GM19239 (cell line): ENCODE measurements around the gene ECT2.
"Not testable (repeated sequence)": the region's sequence is repeated elsewhere in the genome, so short reads cannot be mapped to it uniquely, and the experiment has no call there.

Experiments
- DNase-seq: peaks from one replicate; pipeline ENCODE4 v3.0.0; 2011; ENCODE audit warnings: low spot score; ENCODE audit not compliant: insufficient read length
- FAIRE-seq: peaks from 2 replicates; lab custom pipeline; 2011; peaks lifted over from hg19 to GRCh38; lab: Jason Lieb, UNC

Gene ECT2

DNA sequence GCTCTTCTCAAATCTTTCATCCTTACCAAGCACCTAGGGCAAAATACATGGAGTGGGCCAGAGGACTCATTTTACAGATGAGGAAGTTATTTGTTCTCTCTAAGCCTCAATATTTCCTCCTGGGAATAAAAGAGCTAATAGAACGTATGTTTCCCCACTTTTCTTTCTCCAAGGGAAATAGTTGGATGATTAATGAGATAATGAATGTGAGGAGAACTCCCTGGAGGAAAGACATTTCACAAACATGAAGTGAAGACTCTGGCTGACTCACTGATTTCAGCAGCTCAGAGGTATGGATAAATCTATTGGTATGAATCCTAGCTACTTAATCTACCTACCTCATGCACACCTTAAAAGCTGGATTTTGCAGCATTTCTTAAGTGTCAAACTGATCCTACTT, 98.4 kb downstream of the ECT2 start:
- FAIRE-seq (no peak), DNase-seq (no peak)

DNA sequence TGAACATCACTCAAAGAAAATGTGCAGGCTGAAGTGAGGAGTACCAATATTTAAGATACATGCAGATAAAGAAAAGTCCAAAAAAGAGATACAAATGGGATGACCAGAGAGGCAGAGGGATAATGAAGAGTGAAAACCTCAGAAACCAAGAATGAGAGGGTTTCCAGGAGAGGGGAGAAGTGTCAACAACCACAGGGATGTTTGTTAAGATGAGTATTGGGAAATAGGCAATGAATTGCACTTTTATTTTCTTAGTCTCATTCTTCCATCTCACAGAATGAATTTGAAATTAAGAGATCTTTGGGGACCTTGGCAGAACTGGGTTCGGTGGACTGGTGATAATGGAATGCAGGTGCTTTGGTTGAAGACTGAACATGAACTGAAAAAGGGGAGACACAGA, 102.5 kb downstream of the ECT2 start:
- DNase-seq: no peak
- no peak for FAIRE-seq

DNA sequence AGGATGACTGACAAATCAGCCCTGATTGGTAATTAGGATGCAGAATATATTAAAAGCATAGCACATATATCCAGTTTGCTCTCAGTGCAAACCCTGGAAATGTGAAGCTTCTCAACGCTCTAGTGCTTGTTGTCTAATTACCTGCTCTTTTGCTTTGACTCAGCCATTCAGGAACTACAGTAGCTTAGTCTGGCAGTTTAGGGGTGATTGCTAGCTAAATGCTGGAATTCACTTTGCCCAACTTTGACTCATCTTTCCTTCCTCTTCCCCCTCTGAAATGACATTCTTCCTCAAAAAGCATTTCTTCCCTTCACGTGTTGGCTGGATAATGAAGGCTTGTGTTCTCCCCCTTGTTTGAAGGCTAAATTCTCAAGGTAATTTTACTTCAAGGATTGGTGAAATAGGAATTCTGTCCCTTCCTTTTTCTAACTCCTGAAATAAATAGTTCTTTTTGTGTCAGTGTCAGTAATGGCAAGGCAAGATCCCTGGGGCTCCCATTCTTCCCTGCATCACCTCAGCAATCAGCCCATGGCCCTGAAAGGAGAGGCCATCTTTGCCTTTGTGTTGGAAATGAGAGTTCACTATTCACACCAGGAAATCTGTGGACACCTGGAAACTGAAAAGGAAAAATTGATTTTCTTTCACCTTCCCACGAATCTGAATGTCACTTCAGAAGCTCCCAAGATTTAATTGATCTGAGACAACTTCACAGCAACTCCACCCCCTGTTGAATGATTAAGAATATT, 103.6 kb downstream of the ECT2 start:
- no peak for DNase-seq
- no peak for FAIRE-seq

DNA sequence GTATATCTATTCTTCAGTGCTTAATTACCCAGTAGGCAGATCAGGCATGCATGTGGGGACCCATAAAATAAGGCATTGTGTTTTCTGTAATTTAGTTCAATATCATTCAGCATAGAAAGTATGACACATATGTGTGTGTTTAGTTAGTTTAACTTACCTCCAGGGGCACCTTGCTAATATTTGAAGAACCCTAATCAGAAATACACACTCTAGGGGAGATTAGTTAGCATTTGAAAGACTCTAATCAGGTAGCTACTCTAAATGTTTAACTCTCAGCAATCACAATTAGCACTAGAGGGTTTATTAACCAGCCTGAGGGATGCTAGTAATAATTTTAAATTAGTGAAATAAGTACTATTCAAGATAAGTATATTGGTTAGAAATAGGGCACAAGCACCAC, 104.5 kb downstream of the ECT2 start:
- DNase-seq (no peak), FAIRE-seq (no peak)

DNA sequence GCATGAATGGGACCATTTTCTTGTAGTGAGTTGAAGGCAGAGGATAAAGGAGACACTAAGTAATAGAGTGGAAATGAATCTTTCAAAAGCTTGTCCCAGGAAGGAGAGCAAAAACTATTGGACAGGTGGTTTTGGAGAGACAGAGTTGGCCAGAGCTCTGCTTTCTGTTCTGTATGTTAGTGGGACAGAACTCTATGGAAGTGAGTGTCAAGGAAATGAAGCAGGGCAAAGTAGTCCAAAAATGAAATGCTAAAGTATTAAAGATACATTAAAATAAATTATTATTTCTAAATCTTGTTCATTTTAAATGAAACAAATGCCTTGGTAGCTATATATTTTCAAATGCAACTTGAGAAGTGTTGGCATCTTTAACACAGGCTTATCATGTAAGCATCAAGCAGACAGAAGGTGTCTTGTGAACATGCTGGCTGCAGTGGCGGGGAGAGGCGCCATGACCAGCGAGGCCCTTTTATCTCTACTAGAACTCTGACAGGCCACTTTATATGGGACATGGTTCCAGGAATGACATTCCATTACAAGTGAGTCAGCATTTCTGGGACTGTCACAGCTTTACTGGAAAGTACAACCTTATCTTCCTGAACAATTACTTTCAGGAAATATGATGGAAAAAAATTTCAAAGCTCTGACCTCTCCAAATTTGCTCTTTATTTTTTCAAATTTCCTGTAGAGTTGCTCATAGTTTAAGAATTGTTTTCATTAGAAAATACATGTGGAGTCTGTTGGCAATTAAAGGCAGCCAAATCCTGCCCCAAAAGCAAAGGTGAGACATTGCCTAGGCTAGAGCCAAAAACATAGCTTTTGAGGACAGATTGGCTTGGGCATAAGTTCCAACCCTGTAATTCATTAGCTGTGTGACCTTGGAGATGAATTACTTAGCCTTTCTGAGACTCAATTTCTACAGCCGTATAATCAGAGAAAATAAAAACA, 106.5 kb downstream of the ECT2 start:
- FAIRE-seq (no peak), DNase-seq (no peak)

DNA sequence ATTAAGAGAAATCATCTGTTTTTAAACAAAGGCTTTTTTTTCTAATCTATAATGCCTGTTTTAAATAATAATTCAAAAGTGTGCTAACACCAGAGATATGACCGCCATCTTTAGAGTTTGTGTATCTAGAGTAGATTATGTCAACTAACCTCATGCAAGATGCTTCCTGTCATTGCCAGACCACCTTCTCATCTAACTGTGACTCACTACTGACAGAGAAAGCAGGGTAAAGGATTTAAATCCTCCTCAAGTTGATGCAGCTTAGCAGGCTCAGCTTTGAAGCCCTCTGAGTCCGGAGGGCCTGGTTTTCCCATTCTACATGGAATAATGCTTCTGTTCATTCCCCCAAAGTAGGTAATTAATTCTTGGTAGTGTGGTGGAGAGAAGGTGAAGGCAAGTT, 108.5 kb downstream of the ECT2 start:
- FAIRE-seq: no peak

DNA sequence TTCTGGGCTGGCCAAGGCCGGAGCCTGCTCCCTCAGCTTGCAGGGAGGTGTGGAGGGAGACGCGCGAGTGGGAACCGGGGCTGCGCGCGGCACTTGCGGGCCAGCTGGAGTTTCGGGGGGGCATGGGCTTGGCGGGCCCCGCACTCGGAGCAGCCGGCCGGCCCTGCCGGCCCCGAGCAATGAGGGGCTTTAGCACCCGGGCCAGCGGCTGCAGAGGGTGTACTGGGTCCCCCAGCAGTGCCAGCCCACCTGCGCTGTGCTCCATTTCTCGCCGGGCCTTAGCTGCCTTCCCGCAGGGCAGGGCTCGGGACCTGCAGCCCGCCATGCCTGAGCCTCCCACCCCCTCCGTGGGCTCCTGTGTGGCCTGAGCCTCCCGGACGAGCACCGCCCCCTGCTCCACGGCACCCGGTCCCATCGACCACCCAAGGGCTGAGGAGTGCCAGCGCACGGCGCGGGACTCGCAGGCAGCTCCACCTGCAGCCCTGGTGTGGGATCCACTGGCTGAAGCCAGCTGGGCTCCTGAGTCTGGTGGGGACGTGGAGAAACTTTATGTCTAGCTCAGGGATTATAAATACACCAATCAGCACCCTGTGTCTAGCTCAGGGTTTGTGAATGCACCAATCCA, 116.3 kb downstream of the ECT2 start:
- FAIRE-seq, DNase-seq: not testable (repeated sequence)

More for the DNA sequence above, 108.5 kb downstream of the ECT2 start:
- no peak for DNase-seq

DNA sequence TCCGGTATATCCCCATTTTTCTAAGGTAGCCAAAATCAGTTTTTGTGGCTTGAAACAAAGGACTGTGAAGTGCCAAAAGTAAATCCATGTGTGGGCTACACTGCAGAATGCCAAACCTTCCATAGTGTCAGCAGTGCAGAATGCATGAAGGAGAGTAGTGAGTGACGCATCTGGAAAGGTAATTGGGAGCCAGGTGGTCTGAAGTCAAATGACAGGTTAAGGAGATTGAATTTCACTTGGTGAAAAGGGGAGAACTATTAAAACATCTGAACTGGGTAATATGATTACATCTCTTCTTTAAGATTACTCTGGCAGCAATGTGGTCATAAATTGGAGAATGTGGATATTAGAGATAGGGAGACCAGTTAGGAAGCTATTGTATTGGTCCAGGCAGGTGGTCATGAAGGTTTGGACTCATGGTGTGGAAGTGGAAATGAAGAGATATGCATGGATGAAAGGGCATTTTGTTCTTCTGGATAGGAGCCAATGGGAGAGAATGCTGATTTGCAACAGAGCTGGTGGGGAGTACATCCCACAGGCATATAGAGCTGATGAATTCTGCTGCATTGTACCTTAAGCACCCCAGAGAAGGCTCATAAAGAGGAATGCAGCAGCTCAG, 118.2 kb downstream of the ECT2 start:
- DNase-seq (no peak), FAIRE-seq (no peak)

DNA sequence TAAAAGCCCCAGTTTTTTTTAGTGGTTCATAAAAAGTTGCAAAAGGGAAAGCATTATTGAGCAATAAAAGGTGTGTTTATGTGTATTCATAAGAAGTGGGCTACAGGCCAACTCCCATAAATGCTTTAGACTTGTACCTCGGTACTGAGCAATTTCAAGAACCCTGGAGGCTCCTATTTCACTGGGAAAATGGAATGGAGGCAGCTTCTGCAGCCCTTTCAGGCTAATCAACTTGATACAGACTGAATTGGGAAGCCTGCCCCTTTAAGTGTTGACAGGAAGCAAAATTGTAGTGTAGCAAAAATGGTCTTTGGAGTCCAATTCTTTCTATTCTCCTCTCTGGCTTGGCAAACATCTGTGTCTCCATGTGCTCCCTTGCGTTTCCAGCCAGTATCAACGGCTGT, 118.8 kb downstream of the ECT2 start:
- FAIRE-seq (no peak), DNase-seq (no peak)

DNA sequence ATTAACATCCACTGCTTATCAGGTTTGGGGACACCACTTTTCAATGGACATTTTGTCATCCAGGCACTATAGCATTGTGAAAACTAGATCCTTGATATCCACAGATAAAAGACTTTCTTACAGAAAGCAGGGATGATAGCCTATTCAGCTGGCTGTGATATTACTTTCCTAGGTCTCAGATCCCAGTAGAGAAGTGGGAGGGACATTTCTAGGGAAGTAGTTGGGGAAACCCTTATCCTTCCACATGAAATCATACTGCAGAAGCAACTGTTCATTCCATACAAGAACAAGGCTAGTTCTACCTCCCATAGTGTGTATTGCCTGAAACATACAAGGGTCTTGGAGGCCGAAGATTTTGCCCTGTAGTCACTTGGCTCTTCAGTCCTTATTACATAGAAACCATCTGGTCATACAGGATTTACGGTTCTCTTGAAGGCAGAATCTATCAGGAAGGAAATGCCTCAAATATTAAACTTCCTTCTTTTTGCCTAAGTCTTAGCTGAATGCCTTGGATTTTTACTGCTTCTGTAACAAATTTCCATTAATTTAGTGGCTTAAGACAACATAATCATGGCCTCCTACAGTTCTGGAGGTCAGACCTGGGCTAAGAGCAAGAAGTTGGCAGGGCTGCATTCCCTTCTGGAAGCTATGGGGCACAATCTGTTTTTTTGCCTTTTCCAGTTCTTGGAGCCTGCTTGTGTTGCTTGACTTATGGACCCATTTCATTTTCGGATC, 119.4 kb downstream of the ECT2 start:
- DNase-seq (no peak), FAIRE-seq (no peak)
